ENCODE results near the gene HPS1.

The HPS1 gene

GRCh38 chr10:98431016-98431415 lies 15.7 kb downstream of the HPS1 start:
- DNase-seq: no peak

- no peak for DNase-seq
These were observed 16.3 kb downstream of the HPS1 start for GRCh38 chr10:98430427-98430826.

GRCh38 chr10:98429320-98430072 lies 17.2 kb downstream of the HPS1 start:
- no peak for DNase-seq

- DNase-seq: no peak
These were observed 19.7 kb downstream of the HPS1 start for GRCh38 chr10:98427011-98427515.

GRCh38 chr10:98425511-98426352 lies 21.0 kb downstream of the HPS1 start:
- peak; percentile 83 for DNase-seq

- DNase-seq: no peak
These were observed 22.2 kb downstream of the HPS1 start for GRCh38 chr10:98424295-98425254.

- DNase-seq: no peak
These were observed 23.0 kb downstream of the HPS1 start for GRCh38 chr10:98423691-98424120.

GRCh38 chr10:98422182-98422581 lies 24.6 kb downstream of the HPS1 start:
- no peak for DNase-seq

GRCh38 chr10:98420786-98421185 lies 25.9 kb downstream of the HPS1 start:
- DNase-seq: no peak

- DNase-seq: no peak
These were observed 27.1 kb downstream of the HPS1 start for GRCh38 chr10:98419469-98420261.

GRCh38 chr10:98418665-98419468 lies 27.9 kb downstream of the HPS1 start:
- no peak for DNase-seq

- no peak for DNase-seq
These were observed 28.6 kb downstream of the HPS1 start for GRCh38 chr10:98417973-98418664.

- no peak for DNase-seq
These were observed 29.2 kb downstream of the HPS1 start for GRCh38 chr10:98417481-98417959.

- DNase-seq: peak; percentile 80
These were observed 29.9 kb downstream of the HPS1 start for GRCh38 chr10:98416606-98417388.

GRCh38 chr10:98415731-98416119 lies 31.0 kb downstream of the HPS1 start:
- no peak for DNase-seq

- DNase-seq: peak; percentile 97
These were observed 31.6 kb downstream of the HPS1 start, which contains the start of gene PYROXD2 for GRCh38 chr10:98414932-98415730. TSS of gene PYROXD2 (minus strand) at chr10:98415182. CDS start at chr10:98415135, 47 bp downstream.

GRCh38 chr10:98414578-98414931 lies 32.2 kb downstream of the HPS1 start:
- DNase-seq: peak; percentile 25

- no peak for DNase-seq
These were observed 35.0 kb downstream of the HPS1 start for GRCh38 chr10:98411768-98412167.
